Astrocyte (in vitro differentiated cells and primary cell): Measurements from ENCODE around the gene KRT9. TPM values are rescaled to one million over a fixed set of nuclear protein-coding genes. Genes with fewer than 3 reads are reported as not detected.

Source experiments
- DNase-seq: peaks from one replicate; pipeline ENCODE4 v3.0.0-alpha.2; 2010; ENCODE audit warnings: low read depth
- FAIRE-seq: peaks from 2 replicates; lab custom pipeline; 2011; peaks lifted over from hg19 to GRCh38; lab: Jason Lieb, UNC
- H2AFZ ChIP-seq: 2 replicates; pipeline ENCODE4 v1.6.0; 2012; ENCODE audit warnings: low read depth, low read length, inconsistent platforms
- H3K27ac ChIP-seq: 2 replicates; pipeline ENCODE4 v1.5.1; 2011; ENCODE audit warnings: low read depth, low read length, inconsistent platforms
- H3K27me3 ChIP-seq: 2 replicates; pipeline ENCODE4 v1.6.0; 2011; ENCODE audit warnings: low read length, inconsistent platforms; ENCODE audit not compliant: insufficient read depth
- H3K36me3 ChIP-seq: 2 replicates; pipeline ENCODE4 v1.5.1; 2011; ENCODE audit warnings: low read length, inconsistent platforms; ENCODE audit not compliant: insufficient read depth
- H3K4me1 ChIP-seq: 2 replicates; pipeline ENCODE4 v1.5.1; 2011; ENCODE audit warnings: low read length, inconsistent platforms; ENCODE audit not compliant: insufficient read depth
- H3K4me2 ChIP-seq: 2 replicates; pipeline ENCODE4 v1.6.0; 2012; ENCODE audit warnings: low read length, inconsistent platforms
- H3K4me3 ChIP-seq: 2 replicates; pipeline ENCODE4 v1.5.1; 2011; ENCODE audit warnings: low read depth, mild to moderate bottlenecking, low read length, inconsistent platforms; ENCODE audit not compliant: insufficient read depth
- H3K79me2 ChIP-seq: 2 replicates; pipeline ENCODE4 v1.6.0; 2012; ENCODE audit warnings: mild to moderate bottlenecking, low read length, inconsistent platforms; ENCODE audit not compliant: insufficient read depth
- H3K9ac ChIP-seq: 2 replicates; pipeline ENCODE4 v1.6.0; 2012; ENCODE audit warnings: mild to moderate bottlenecking, low read length, inconsistent platforms
- H3K9me3 ChIP-seq: 2 replicates; pipeline ENCODE4 v1.5.1; 2012; ENCODE audit warnings: low read depth, mild to moderate bottlenecking, low read length, inconsistent platforms; ENCODE audit not compliant: insufficient read depth
- H4K20me1 ChIP-seq: 2 replicates; pipeline ENCODE4 v1.6.0; 2012; ENCODE audit warnings: low read length, inconsistent platforms; ENCODE audit not compliant: insufficient read depth
- H3K27ac Mint-ChIP-seq: one replicate; pipeline ENCODE4 v1.8.0; 2021; ENCODE audit warnings: mild to moderate bottlenecking, mixed read lengths; ENCODE audit not compliant: unreplicated experiment
- H3K27me3 Mint-ChIP-seq: one replicate; pipeline ENCODE4 v1.8.0; 2021; ENCODE audit warnings: low read depth, mixed read lengths; ENCODE audit not compliant: unreplicated experiment
- H3K36me3 Mint-ChIP-seq: one replicate; pipeline ENCODE4 v1.8.0; 2021; ENCODE audit warnings: low read depth, mixed read lengths; ENCODE audit not compliant: unreplicated experiment
- H3K4me1 Mint-ChIP-seq: one replicate; pipeline ENCODE4 v1.8.0; 2021; ENCODE audit warnings: low read depth, mixed read lengths; ENCODE audit not compliant: unreplicated experiment
- H3K4me3 Mint-ChIP-seq: one replicate; pipeline ENCODE4 v1.8.0; 2021; ENCODE audit warnings: mild to moderate bottlenecking, moderate library complexity, mixed read lengths; ENCODE audit not compliant: unreplicated experiment
- H3K9me3 Mint-ChIP-seq: one replicate; pipeline ENCODE4 v1.8.0; 2021; ENCODE audit warnings: mild to moderate bottlenecking, mixed read lengths; ENCODE audit not compliant: unreplicated experiment
- EZH2 ChIP-seq: IDR thresholded peaks from 2 replicates; pipeline ENCODE4 v1.6.1; 2012; ENCODE audit warnings: mild to moderate bottlenecking, low read length, inconsistent platforms; ENCODE audit not compliant: insufficient read depth
- total RNA-seq: library from RNA; stranded (reverse); gene quantifications from 2 replicates; pipeline ENCODE4 v1.2.1, GENCODE V29; 2021
- TF ChIP-seq, protein P1 (sequence below): IDR thresholded peaks from 2 replicates; pipeline ENCODE4 v1.5.1; 2011; ENCODE audit warnings: low read depth, mild to moderate bottlenecking, inconsistent platforms, low read length, moderate library complexity; ENCODE audit not compliant: insufficient read depth

The KRT9 gene
- total RNA-seq, 1 donor from 2014 or later = 0.09 TPM

DNA sequence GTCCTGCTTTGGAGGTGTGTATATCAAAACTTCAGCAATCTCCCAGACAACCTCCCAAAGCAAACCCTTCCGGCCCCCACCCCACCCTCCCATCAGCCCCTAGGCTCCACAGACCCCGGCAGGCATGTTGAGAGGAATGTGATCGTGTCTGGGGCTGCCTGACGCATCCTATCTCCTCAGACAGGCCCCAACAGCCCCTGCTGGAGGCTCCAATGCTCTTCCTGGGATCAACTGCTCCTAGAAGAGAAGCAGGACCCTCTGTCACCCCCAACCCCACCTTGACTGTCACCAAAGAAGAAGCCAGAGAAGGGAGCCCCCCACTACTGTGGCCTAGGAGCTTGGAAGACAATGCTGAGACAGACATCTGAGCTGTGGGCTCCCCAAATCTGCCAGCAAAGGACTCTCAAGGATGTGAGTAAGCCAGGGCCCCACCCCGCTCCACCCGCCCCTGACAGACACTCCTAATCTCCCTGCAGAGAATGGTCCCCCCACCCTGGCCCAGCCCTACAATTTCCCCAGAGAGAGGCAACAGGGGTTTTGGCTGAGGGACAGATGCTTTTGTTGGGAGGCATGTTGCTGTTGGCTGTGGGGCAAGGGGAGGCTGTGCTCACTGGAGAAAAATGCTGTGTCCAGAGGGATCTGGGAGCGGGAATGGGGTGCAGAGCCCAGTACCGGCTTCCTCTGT lies 16.4 kb upstream of the KRT9 start:
- H3K36me3 Mint-ChIP-seq = peaks cover 4% of the 10 kb centered on the region
- no peak for FAIRE-seq
- H3K4me3 Mint-ChIP-seq = no peak overlapping the region

DNA sequence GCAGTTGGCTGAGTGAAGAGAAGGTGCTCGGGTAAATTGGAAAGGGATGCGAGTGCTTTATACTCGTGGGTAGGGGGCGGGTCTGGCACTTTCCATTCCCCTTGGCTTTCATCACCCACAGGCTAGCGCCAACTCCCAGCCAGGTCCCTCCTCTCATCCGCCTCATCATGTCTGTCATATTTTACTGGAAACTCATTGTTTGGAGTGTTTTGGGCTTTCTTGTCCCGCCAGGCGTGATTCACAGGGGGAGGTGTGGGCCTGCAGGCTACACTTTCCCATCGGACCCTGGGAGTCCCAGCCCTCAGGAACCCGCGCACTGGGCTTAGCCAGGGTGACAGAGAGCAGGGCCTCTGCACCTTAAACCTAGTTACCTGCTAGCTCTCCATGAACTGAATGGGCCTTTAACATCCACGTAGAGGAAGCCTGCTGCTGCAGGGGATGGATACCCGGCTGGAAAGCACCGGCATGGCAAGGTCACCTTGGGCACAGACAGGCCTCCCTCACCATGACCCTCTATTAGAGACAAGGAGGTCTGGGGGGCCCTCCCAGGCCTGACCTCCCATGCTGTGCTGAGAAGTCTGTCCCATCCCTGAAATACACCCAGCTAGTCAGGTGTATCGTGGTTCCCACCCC lies 15.1 kb upstream of the KRT9 start, which contains the start of gene KRT14:
TSS of gene KRT14 (minus strand) at position 33 of the 633 bp plus-strand sequence. CDS start 61 bp downstream, outside the sequence.
- H3K27ac Mint-ChIP-seq = no peak within 1 kb of the TSS
- FAIRE-seq (no peak), DNase-seq (no peak)
- peaks cover 7% of the 10 kb centered on the region for H3K9me3 Mint-ChIP-seq
- Histone ChIP-seq H3K27ac (no peak within 1 kb of the TSS), H3K9ac (no peak within 1 kb of the TSS), H3K9me3 (no peaks in the 10 kb centered on the region), H3K4me1 (no peaks in the 10 kb centered on the region), H3K36me3 (no peaks in the 10 kb centered on the region), H3K79me2 (no peaks in the 10 kb centered on the region), H3K4me2 (no peak within 1 kb of the TSS), H3K4me3 (no peak within 1 kb of the TSS), H4K20me1 (no peaks in the 10 kb centered on the region), H2AFZ (no peak within 1 kb of the TSS), H3K27me3 (peaks cover 2% of the 10 kb centered on the region)
- H3K27me3 Mint-ChIP-seq = peaks cover 27% of the 10 kb centered on the region
- H3K4me3 Mint-ChIP-seq = no peak within 1 kb of the TSS
- no peak for TF ChIP-seq EZH2
- TF ChIP-seq, protein P1, sequence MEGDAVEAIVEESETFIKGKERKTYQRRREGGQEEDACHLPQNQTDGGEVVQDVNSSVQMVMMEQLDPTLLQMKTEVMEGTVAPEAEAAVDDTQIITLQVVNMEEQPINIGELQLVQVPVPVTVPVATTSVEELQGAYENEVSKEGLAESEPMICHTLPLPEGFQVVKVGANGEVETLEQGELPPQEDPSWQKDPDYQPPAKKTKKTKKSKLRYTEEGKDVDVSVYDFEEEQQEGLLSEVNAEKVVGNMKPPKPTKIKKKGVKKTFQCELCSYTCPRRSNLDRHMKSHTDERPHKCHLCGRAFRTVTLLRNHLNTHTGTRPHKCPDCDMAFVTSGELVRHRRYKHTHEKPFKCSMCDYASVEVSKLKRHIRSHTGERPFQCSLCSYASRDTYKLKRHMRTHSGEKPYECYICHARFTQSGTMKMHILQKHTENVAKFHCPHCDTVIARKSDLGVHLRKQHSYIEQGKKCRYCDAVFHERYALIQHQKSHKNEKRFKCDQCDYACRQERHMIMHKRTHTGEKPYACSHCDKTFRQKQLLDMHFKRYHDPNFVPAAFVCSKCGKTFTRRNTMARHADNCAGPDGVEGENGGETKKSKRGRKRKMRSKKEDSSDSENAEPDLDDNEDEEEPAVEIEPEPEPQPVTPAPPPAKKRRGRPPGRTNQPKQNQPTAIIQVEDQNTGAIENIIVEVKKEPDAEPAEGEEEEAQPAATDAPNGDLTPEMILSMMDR = no peak
- H3K4me1 Mint-ChIP-seq = no peaks in the 10 kb centered on the region
- H3K36me3 Mint-ChIP-seq = peaks cover 4% of the 10 kb centered on the region

More for the DNA sequence above, 16.4 kb upstream of the KRT9 start:
- H3K79me2 ChIP-seq = no peaks in the 10 kb centered on the region
- H3K9ac ChIP-seq = no peak overlapping the region
- H3K27me3 ChIP-seq = peaks cover 6% of the 10 kb centered on the region
- no peak overlapping the region for H3K27ac ChIP-seq
- Mint-ChIP-seq H3K27me3 (peaks cover 24% of the 10 kb centered on the region), H3K9me3 (peaks cover 7% of the 10 kb centered on the region), H3K4me1 (no peaks in the 10 kb centered on the region), H3K27ac (no peak overlapping the region)
- H3K36me3 ChIP-seq = no peaks in the 10 kb centered on the region
- TF ChIP-seq EZH2 = no peak
- TF ChIP-seq, protein P1 = no peak
- no peak overlapping the region for H2AFZ ChIP-seq
- no peak for DNase-seq
- H3K9me3 ChIP-seq = no peaks in the 10 kb centered on the region
- no peak overlapping the region for H3K4me3 ChIP-seq
- H4K20me1 ChIP-seq = no peaks in the 10 kb centered on the region
- H3K4me2 ChIP-seq = no peak overlapping the region
- H3K4me1 ChIP-seq = no peaks in the 10 kb centered on the region
